ENCODE measurements around the gene SLCO4A1.

Gene SLCO4A1

DNA sequence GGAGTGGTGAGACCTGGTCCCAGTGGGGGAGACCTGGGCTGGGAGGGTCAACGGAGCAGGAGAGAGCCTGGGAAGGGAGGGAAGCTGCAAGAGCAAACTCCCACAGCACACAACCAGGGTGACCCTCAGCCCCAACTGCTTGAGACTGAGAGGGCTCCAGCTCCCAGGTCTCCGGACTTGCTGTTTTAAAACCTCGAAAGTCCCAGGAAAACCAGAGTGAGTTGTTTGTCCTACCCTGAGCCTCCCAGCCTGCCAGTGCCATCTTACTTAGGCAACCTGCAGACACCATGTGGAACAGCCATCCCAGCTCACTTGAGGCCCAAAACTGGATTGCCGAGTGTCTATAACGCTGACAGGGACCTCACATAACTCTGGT, 61.5 kb downstream of the SLCO4A1 start:
- no peak for DNase-seq

DNA sequence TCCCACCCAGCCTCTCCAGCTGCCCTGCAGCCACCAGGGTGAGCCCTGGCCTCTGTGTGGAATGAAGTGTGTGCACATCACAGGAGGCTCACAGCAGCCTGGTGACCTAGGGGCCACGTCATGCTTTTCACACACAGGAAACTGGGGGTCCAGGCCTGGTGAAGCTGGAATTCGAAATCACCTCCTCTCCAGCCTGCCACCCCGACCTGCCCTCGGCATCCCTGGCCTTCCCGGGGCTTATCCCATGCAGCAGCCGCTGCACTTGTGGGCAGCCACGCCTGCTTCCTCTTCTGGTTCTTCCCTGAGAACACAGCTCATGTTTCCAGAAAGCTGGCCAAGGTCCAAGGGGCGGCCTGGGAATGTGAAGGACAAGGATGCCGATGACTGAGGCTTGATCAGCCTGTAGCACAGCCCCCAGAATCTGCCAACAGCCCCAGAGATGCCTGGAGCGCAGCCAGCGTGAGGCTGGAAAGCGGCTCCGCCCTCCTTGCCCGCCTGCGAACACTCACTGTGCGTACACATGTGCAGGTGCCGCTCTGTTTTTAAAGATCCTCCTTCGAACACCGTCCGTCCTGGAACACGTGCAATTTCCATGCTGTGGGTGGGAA, 62.1 kb downstream of the SLCO4A1 start:
- DNase-seq: peak; percentile 91

DNA sequence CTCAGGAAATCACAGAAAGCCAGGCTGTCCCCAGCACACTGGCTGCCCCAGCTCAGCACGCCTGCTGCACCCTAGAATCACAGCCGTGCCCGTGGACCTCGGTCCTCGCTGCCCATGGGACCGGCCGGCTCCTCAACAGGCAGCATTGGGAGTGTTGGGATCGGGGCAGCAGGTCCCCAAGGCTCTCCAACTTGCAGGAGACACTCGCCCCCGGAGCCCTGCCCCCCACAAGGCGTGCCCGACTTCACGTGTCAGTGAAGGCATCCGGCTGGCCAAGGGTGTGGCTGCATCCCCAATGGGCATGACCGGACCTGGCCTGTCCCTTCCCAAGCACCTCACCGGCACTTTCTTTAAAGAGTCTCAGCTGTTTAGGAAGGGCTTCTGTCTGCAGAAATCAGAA, 63.3 kb downstream of the SLCO4A1 start:
- DNase-seq: no peak

DNA sequence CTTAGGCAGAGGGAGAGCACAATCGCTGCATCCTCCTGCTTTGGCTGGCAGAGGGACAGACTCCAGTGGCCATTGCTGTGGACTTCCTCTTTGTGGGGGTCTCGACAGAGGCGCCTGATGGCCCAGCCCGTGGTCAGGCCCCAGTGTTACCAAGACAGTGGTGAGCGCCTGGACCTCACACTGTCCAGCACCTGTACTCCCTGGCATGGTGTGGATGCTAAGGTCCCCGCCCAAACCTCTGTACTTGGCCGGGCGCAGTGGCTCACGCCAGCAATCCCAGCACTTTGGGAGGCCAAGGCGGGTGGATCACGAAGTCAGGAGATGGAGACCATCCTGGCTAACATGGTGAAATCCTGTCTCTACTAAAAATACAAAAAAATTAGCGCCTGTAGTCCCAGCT, 64.0 kb downstream of the SLCO4A1 start:
- no peak for DNase-seq

DNA sequence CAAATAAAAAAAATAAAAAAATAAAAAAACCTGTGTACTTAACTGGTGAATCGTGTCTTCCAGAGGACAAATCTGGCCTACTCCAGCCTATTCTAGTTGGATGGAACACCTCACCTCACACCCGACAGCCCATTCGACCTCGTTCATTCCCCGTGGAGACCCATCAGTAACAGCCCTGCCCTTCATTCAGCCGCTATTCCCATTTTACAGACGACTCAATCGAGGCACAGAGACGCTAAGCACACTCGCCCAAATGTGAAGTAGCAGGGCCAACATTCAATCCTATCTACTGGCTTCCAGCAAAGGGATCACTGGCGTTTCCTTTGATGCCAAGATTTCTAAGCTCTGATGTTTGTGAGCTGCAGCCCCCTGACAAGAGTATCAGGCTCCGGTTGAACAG, 64.6 kb downstream of the SLCO4A1 start:
- DNase-seq: no peak

DNA sequence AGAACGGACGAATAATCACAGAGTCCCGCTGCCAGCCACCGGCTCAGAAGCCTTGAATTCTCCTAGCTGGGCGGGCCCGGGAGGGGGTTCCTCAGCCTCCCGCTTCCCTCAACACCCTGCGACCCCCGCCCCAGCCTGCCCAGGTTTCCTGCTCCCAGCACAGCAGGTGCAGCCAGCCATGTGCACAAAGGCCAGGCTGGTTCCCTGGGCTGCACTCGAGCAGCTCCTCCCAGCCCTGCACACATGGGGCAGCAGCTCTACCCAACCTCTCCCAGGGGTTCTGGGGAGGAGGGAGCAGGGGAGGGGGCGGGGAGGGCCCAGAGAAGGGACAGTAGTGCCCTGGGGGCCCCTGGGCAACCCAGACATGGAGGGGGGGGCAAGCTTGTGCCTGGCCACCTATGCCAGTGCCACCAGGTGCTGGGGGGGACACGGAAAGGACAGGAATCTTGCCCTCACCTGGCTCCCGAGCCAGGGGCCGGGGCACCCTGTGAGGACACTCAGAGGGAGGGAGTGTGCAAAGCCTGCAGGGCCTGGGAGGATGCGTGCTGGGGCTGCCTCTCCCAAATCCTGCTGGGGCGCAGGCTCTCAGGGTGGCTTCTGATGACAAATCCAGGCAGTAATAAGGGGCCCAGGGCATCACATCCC, 65.1 kb downstream of the SLCO4A1 start:
- peak; percentile 47 for DNase-seq

DNA sequence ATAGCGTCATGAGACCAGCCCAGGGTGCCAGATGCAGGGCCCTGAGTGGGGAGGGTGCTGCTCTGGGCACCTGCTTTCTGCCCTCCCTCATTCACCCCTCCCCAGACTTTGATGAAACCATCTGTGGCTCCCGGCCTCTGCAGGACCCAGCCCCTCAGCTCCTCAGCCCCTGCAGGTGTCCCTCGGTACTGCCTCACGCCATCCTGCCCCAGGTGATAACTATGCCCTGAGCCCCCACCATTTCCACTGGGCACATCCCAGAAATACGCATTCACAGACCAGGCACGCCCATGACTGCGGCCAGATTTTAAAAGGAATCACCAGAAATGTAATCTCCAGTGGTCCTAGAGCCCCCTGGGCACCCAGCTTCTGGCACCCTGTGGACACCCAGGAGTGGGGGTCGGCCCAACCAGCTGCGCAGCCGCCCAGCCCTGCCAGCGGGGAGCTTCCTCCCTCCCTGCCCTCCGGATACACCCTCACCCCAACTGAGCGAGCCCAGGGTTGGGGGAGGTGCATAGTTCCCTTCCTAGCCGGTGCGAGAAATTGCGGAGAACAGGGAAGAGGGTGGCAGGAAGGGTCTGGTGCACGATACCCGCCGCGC, 65.7 kb downstream of the SLCO4A1 start:
- peak; percentile 91 for DNase-seq

DNA sequence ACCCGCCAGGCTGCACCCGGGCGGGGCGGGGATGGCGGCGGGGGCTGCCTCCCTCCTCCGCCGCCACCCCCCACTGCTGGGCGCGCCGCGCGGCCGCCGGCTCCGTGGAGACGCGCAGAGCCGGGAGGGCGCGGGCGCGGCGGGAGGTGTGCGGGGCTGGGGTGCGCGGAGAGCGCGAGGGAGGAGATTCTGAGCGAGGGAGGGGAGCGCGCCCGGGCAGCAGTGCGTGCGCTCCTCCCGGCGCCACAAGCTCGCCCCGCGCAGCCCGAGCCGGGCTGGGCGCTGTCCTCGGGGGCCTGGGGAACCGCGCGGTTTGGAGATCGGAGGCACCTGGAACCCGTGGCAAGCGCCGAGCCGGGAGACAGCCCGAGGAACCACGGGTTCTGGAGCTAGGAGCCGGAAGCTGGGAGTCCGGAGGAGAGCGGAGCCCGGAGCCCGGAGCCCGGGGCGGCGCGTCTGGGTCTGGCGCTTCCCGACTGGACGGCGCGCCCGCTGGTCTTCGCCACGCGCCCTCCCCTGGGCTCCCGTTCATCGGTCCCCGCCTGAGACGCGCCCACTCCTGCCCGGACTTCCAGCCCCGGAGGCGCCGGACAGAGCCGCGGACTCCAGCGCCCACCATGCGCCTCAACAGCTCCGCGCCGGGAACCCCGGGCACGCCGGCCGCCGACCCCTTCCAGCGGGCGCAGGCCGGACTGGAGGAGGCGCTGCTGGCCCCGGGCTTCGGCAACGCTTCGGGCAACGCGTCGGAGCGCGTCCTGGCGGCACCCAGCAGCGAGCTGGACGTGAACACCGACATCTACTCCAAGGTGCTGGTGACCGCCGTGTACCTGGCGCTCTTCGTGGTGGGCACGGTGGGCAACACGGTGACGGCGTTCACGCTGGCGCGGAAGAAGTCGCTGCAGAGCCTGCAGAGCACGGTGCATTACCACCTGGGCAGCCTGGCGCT, 66.6 kb downstream of the SLCO4A1 start, which contains the start of gene NTSR1:
Gene NTSR1 (plus strand): TSS at position 246 of the 946 bp plus-strand sequence. CDS start 372 bp downstream, at position 618.
- peak; percentile 33 for DNase-seq

DNA sequence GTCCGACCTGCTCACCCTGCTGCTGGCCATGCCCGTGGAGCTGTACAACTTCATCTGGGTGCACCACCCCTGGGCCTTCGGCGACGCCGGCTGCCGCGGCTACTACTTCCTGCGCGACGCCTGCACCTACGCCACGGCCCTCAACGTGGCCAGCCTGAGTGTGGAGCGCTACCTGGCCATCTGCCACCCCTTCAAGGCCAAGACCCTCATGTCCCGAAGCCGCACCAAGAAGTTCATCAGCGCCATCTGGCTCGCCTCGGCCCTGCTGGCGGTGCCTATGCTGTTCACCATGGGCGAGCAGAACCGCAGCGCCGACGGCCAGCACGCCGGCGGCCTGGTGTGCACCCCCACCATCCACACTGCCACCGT, 67.2 kb downstream of the SLCO4A1 start:
- DNase-seq: peak; percentile 17

DNA sequence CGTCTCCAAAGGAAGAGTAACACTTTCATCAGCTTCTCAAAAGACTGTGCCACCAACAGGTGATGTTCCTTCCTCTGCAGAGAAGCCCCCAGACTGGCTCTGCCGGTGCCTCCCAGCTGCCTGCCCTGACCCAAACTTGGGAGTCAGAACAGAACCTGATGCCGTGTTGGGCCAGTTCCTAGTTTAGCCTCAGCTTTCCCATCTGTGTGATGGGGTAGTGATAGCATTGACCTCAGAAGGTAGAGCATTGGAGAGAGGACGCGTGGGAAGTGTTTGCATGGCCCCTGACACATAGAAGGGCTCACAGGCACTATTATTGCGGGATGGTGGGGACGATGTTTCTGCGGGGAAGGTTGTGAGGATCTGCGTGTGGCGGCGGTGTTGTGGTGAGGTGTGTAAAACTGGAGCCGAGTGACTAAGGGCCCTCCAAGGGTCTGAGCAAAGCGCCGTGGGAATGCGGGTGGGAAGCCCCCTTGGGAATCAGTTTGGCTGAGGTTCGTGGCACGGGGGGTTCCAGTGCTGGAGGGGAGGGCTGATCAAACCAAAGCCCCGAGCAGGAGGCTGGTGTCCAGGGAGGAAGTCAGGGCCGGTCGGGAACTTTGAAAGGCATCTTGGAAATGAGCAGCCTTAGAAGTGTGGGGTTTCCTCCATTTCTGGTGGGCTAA, 68.0 kb downstream of the SLCO4A1 start:
- DNase-seq: no peak

DNA sequence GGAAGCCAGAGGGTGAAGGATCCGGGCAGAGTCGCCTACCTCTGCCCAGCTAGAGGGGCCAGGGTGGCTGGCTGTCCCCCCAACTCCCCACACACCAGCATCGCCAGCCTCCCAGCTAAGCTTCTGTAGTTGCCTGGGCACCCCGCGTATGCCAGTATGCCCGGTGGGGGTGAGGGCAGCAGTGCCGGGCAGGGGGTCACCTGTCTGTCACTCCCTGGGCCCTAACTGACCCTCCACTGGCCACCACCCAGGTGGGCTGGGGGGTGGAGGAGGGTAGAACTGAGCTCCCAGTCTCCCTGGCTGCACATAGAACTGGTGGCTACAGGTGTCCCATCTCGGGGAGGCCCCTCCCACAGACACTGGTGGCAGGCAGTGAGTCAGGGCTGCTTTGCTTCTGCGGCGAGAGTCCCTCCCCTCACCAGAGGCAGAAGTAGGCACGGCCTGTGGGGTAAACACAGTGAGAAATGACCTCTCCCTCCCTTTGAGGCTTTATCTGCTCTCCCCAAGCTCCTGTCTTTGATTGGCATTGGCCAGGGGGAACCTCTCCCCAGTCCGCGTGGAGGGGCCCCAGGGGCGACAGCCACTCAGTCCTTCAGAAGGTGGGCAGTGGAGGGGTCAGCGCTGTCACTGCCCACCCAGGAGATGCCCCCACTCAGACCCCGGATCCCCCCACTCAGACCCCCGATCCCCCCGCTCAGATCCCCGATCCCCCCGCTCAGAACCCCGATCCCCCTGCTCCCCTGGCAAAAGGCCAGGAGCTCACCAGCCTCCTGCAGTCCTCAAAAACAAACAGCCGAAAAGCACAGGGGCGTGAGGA, 68.8 kb downstream of the SLCO4A1 start:
- DNase-seq: no peak

DNA sequence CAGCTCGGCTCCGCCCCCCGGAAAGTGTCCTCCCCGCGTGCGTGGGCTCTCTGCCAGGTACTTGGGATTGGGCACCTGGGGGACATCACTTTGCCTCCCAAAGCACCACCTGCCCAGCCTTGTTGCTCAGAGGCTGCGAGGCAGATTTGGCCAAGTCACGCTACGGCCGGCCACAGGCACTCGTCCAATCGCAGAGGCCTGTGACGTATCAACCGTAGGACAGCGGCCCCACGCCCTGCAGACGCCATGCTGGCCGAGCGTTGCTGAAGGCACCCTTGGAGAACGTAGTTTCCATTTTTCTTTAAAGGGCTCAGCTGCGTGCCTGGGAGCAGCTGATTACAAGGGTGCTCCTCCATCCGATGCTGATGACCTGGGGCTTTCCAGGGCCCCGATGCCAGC, 69.4 kb downstream of the SLCO4A1 start:
- peak; percentile 31 for DNase-seq

DNA sequence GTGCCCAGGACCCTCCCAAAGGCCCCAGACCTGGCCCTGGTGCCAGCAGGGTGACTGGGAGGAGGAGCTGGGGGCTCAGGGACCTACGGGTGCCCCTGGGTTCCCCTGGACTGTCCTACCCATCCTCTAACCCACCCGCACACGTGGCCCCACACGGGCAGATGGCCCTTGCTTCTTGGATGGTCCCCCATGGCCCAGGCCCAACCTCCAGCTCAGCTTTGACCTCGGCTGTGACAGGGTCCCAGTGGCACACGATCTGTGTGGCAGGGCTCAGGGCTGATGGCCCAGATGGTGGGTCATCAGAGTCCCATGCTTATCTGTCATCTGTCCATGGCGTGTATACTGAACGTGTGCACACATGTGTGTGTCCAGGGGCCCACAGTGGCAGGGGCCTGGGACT, 70.3 kb downstream of the SLCO4A1 start:
- no peak for DNase-seq

DNA sequence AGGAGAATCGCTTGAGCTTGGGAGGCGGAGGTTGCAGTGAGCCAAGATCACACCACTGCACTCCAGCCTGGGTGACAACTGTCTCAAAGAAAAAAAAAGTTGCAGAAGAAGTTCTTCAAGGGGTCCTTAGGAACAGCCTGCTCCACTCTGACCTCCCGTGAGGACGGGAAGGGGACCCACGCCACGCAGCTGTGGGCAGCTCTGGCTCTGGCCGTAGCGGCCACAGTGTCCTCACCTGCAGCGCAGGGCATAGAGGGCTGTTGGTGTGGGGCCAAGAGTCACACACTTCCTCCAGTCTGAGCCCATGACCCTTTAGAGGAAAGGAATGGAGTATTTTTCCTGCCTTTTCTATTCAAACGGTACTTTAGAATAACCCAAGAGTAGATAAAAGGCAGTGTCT, 71.7 kb downstream of the SLCO4A1 start:
- DNase-seq: no peak

DNA sequence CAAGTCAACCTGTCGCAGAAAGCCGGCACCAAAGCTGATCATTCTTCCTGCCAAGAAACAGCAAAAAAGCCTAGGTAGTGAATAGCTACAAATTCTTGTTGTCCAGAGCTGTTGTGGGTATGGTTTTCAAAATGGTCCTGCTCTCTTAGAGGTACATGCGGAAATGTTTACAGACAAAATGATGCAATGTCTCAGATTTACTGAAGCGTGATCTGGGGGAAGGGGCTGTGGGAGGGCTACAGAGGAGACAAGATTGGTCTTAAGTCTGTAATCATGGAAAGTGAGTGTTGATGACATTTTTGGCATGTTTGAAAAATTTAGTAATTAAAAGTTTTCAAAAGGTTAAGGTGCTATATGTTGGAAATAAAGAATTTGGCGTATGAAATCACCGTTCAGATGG, 72.5 kb downstream of the SLCO4A1 start:
- DNase-seq: no peak

DNA sequence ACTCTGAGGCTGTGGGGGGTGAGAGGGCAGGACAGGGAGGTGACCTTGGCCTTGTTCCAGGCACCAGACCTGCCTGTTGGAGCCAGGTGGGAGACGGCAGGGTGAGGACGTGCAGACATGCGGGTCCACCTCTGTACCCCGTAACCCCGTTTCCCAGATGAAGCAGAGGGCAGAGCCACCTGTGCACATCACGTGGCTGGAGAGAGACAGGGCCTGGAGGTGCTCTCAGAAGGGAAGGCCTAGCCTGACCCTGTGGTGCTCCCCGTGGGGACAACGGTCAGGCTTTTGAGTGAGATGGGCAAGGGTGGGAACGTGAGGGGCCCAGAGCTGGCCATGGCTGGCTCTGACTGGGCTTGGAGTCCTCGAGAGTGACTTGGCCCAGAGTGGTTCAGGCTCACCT, 72.9 kb downstream of the SLCO4A1 start:
- no peak for DNase-seq

DNA sequence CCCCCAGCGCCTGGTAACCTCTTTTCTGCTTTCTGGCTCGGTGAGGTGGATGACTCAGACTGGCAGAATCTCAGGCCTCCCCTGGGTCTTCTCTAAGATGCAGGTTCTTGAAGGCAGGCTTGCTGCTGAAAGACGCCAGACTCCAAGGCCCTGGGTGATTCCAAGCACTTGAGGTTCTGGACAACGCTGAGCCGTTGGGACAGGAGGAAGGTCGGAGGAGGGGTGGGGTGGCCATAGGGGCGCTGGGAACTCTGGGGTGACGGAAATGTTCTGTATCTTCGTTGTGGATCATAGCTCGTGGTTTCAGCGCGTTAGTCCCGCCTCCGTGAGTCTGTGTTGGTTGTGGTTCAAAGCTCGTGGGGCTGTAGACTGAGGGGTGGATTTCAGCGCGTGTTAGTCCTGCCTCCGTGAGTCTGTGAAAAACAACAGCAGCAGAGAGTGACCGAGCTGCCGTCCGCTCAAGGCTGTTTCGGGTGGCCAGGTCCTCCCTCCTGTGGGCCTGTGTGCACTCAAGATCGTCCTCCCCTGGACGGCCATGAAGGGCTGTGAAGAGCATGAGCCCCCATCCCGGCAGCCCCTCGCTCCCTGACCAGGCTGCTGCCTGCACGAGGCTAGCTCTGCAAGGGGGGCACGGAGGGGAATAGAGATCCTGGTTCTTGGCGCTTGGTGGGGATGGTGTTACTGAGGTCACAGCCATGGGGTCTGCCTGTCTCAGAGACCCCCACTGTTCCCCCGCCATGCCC, 74.1 kb downstream of the SLCO4A1 start:
- no peak for DNase-seq

DNA sequence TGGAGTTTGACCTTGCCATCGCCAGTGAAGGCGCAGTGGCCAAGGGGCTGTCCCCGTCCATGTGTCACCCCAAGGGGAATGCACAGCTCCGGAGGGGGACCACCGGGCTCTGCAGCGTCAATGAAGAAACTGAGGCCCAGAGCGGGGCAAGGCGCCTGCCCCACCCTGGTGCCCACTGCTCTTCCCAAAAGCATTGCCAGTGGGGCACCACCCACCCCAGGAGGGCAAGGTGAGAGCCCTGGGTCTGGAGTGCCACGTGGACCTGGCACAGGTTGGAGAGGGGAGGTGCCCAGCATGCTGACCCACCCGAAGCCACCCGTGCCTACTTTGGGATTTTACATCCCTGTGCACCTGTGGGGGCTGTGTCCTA, 74.6 kb downstream of the SLCO4A1 start:
- DNase-seq: no peak

DNA sequence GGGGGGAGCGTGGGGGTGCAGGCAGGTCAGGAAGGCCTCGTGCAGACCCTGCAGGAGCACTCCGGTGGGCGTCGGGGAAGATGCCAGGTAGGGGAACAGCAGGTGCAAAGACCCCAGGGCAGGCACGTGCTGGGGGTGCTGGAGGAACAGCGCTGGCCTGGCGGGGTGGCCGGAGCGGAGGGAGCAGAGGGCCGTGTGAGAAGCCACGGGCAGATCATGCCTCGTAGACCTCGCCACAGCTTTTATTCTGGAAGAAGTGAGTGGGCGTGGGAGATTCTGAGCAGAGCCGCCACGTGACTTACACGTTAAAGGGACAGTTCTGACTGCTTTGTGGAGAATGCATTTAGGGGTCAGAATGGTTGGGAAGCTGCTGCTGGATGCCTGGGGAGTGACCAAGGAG, 75.6 kb downstream of the SLCO4A1 start:
- no peak for DNase-seq

DNA sequence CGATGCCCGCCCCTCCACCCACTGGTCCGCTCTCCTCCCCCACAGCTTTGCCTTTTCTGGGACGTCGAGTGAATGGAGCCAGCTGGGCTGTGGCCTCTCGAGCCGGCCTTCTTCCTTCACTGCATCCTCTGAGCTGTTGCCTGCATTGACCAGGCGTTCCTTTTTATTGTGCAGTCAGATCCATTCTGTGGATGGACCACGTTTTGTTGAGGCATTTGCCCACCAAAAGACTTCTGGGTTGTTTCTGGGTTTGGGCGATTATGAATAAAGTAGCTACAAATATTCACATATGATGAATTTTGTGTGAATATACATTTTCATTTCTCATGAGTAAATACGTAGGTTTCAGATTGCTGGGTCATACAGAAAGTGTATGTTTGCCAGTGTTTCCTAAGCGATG, 76.2 kb downstream of the SLCO4A1 start:
- no peak for DNase-seq

DNA sequence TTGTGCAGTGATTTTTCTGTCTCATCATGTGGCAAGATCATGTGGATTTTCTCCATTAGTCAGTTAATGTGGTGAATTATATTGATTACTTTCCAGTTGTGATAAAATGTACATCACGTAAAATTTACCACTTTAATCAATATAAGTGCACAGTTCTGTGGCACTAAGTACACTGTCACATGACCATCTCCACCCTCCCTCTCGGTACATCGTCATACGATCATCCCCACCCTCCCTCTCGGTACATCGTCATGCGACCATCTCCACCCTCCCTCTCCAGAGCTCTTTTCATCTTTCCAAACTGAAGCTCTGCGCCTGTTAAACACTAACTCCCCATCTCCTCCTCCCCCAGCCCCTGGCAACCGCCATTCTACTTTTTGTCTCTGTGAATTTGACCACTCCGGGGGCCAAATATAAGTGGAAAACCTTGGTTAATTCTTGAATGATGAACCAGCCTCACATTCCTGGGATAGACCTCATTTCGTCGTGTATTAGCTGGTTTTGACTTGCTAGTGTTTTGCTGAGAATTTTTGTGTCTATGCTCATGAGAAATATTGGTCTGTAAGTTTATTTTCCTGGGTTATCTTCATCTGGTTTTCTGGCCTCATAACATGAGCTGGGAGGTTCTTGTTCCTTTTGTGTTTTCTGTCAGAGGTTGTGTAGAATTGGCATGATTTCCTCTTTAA, 77.1 kb downstream of the SLCO4A1 start:
- DNase-seq: no peak
